A549 treated with RU486 at 1 μM for 4 hours (cell line): ENCODE measurements around the gene MDFIC2. TPM values are rescaled to one million over a fixed set of nuclear protein-coding genes. Genes with fewer than 3 reads are reported as not detected.

Experiments used
- total RNA-seq: library from RNA; stranded (reverse); fragments of 200-300 nt; extraction: Qiagen RNA extraction; gene quantifications from 5 replicates; pipeline ENCODE4 v1.2.3, GENCODE V29; 2022; ENCODE audit warnings: low read depth

Gene MDFIC2
- total RNA-seq: not detected in 5 replicates

DNA sequence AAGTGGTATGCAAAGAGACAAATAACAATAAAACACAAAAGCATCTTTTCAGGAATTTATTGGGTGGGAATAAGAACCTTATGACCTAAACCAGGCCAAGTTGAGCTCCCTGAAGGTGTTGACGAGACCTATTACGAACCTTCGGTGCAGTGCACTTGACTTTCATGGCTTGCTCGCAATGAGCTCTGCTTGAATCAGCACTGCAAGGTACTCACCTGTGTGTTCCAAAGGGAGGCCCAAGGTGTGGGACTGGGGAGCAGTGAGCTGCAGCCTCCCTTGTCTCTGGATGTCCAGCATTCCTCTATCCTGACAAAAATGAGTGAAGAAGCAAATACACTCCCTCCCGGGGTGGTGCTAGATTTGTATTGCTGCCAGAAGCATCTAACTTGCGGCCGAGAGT is at the start of gene MDFIC2:
MDFIC2 (minus strand) TSS at position 303 of the 400 bp plus-strand sequence. CDS start 665 bp downstream, outside the sequence.

